Progenitor cell of endocrine pancreas (in vitro differentiated cells): ENCODE data around the gene UBALD2. TPM values are rescaled to one million over a fixed set of nuclear protein-coding genes. Genes with fewer than 3 reads are reported as not detected.
"Not testable (repeated sequence)": the region's sequence is repeated elsewhere in the genome, so short reads cannot be mapped to it uniquely, and the experiment has no call there.

ENCODE experiments used
- DNase-seq: peaks from one replicate; pipeline ENCODE4 v3.0.0; 2021; ENCODE audit warnings: low spot score; ENCODE audit not compliant: unreplicated experiment
- H3K27ac Mint-ChIP-seq: 2 replicates; pipeline ENCODE4 v1.8.0; 2021; ENCODE audit warnings: mild to moderate bottlenecking, moderate library complexity, mixed read lengths
- H3K27me3 Mint-ChIP-seq: 2 replicates; pipeline ENCODE4 v1.8.0; 2021; ENCODE audit warnings: mixed read lengths
- H3K36me3 Mint-ChIP-seq: 2 replicates; pipeline ENCODE4 v1.8.0; 2022; ENCODE audit warnings: mixed read lengths; ENCODE audit not compliant: insufficient read depth
- H3K4me1 Mint-ChIP-seq: 2 replicates; pipeline ENCODE4 v1.8.0; 2021; ENCODE audit warnings: low read depth, mixed read lengths
- H3K4me3 Mint-ChIP-seq: 2 replicates; pipeline ENCODE4 v1.8.0; 2021; ENCODE audit warnings: low read depth, mild to moderate bottlenecking, moderate library complexity, mixed read lengths
- H3K9me3 Mint-ChIP-seq: 2 replicates; pipeline ENCODE4 v1.8.0; 2021; ENCODE audit warnings: low read depth, mixed read lengths
- total RNA-seq: library from RNA; stranded (reverse); gene quantifications from 2 replicates; pipeline ENCODE4 v1.2.1, GENCODE V29; 2021
- TF ChIP-seq, protein P1 (sequence below): fragments of 200-600 bp; sonication (generic); IDR thresholded peaks from one replicate; pipeline ENCODE4 v1.5.0; 2021; ENCODE audit warnings: antibody characterized with exemption, mild to moderate bottlenecking; ENCODE audit not compliant: unreplicated experiment

UBALD2 gene
- total RNA-seq, 1 donor from 2014 or later = 36.3 TPM

- Mint-ChIP-seq H3K4me3 (no peak overlapping the region), H3K27me3 (no peaks in the 10 kb centered on the region), H3K27ac (no peak overlapping the region), H3K4me1 (peaks cover 20% of the 10 kb centered on the region), H3K9me3 (peaks cover 3% of the 10 kb centered on the region), H3K36me3 (peaks cover 2% of the 10 kb centered on the region)
- TF ChIP-seq, protein P1, sequence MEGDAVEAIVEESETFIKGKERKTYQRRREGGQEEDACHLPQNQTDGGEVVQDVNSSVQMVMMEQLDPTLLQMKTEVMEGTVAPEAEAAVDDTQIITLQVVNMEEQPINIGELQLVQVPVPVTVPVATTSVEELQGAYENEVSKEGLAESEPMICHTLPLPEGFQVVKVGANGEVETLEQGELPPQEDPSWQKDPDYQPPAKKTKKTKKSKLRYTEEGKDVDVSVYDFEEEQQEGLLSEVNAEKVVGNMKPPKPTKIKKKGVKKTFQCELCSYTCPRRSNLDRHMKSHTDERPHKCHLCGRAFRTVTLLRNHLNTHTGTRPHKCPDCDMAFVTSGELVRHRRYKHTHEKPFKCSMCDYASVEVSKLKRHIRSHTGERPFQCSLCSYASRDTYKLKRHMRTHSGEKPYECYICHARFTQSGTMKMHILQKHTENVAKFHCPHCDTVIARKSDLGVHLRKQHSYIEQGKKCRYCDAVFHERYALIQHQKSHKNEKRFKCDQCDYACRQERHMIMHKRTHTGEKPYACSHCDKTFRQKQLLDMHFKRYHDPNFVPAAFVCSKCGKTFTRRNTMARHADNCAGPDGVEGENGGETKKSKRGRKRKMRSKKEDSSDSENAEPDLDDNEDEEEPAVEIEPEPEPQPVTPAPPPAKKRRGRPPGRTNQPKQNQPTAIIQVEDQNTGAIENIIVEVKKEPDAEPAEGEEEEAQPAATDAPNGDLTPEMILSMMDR = no peak
- no peak for DNase-seq
Measured at GRCh38 chr17:76253841-76254240, 11.3 kb upstream of the UBALD2 start.

- Mint-ChIP-seq H3K36me3 (peaks cover 2% of the 10 kb centered on the region), H3K4me1 (peaks cover 25% of the 10 kb centered on the region), H3K4me3 (no peak overlapping the region), H3K27me3 (no peaks in the 10 kb centered on the region), H3K27ac (no peak overlapping the region), H3K9me3 (peaks cover 3% of the 10 kb centered on the region)
- no peak for DNase-seq
- TF ChIP-seq, protein P1 = no peak
Measured at GRCh38 chr17:76254275-76254674, 10.9 kb upstream of the UBALD2 start.

DNA sequence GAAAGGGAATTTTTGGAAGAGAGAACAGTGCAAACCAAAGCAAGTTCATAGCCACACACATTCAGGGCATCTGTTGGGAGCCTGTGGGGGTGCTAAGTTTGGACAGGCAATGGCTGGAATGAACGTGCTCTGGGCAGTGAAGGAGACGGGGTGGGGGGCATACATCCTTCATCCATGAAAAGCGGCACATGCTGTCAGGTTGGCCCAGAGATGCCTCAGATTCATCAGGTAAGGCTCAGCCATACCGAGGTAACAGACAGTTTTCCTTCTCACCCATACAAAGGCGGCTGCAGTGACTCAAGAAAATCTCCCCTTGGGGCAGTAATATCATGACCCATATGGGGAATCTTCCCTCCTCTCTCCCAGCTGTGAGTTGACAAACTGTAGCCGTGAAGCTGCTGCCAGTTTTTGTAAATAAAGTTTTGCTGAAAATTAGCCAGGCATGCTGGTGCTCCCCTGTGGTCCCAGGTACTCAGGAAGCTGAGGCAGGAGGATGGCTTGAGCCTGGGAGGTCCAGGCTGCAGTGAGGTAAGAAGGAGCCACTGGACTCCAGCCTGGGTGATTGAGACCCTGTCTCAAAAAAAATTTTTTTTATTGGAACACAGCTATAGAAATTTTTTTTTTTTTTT, 9.2 kb upstream of the UBALD2 start:
- peaks cover 3% of the 10 kb centered on the region for H3K9me3 Mint-ChIP-seq

DNA sequence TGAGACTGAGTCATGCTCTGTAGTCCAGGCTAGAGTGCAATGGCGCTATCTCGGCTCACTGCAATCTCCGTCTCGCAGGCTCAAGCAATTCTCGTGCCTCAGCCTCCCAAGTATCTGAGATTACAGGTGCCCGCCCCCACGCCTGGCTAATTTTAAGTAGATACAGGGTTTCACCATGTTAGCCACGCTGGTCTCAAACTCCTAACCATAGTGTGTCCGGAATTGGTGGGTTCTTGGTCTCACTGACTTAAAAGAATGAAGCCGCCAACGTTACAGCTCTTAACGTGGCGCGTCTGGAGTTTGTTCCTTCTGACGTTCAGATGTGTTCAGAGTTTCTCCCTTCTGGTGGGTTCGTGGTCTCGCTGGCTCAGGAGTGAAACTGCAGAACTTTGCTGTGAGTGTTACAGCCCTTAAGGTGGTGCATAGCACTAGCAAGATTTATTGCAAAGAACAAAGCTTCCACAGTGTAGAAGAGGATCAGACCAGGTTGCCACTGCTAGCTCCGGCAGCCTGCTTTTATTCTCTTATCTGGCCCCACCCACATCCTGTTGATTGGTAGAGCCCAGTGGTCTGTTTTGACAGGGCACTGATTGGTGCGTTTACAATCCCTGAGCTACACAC, 8.6 kb upstream of the UBALD2 start:
- not testable (repeated sequence) for H3K4me3 Mint-ChIP-seq, H3K27me3 Mint-ChIP-seq, H3K36me3 Mint-ChIP-seq, H3K9me3 Mint-ChIP-seq, DNase-seq
- Mint-ChIP-seq H3K4me1 (peaks cover 34% of the 10 kb centered on the region), H3K27ac (peak overlapping the region; percentile 42)

More for the DNA sequence above, 9.2 kb upstream of the UBALD2 start:
- Mint-ChIP-seq H3K36me3 (peaks cover 2% of the 10 kb centered on the region), H3K4me3 (no peak overlapping the region), H3K27ac (no peak overlapping the region), H3K27me3 (no peaks in the 10 kb centered on the region), H3K4me1 (peaks cover 33% of the 10 kb centered on the region)
- DNase-seq = no peak
- TF ChIP-seq, protein P1 = no peak

DNA sequence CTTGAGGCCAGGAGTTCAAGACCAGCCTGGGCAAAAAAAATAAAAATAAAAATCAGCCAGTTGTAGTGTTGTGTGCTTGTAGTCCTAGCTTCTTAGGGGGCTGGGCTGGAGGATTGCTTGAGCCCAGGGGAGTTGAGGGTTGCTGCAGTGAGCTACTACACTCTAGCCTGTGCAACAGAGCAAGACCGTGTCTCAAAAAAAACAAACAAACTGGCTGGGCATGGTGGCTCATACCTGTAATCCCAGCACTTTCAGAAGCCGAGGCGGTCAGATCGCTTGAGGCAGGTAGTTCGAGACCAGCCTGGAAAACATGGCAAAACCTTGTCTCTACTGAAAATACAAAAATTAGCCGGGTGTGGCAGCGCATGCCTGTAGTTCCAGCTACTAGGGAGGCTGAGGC, 4.9 kb upstream of the UBALD2 start:
- TF ChIP-seq, protein P1 = no peak
- H3K4me3 Mint-ChIP-seq = no peak overlapping the region
- DNase-seq = no peak
- peak overlapping the region; percentile 89 for H3K27ac Mint-ChIP-seq
- H3K9me3 Mint-ChIP-seq = peaks cover 3% of the 10 kb centered on the region
- H3K36me3 Mint-ChIP-seq = peaks cover 2% of the 10 kb centered on the region
- no peaks in the 10 kb centered on the region for H3K27me3 Mint-ChIP-seq
- peaks cover 50% of the 10 kb centered on the region for H3K4me1 Mint-ChIP-seq

DNA sequence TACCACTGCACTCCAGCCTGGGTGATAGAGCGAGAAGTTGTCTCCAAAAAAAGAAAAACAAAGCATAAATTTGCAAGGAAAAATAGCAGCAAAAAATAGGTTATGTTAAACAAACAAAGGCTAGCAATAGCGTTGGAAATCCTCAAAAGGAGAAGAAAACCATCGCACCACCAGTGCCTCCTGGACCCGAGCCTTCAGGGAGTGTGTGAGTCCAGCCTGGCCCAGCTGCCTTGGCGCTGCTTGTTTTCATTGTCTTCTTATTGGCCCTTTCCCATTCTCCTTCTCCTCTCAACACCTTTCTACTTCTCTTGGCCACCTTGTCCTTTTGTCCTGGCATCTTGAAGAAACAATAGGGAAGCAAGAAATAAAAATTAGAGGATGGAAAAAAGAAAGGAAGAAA, 4.5 kb upstream of the UBALD2 start:
- no peak for DNase-seq
- Mint-ChIP-seq H3K9me3 (peaks cover 3% of the 10 kb centered on the region), H3K4me1 (peaks cover 50% of the 10 kb centered on the region), H3K36me3 (peaks cover 2% of the 10 kb centered on the region), H3K4me3 (no peak overlapping the region), H3K27ac (no peak overlapping the region), H3K27me3 (no peaks in the 10 kb centered on the region)
- TF ChIP-seq, protein P1 = no peak
